ENCODE results near the gene FEM1B.
"Not testable (repeated sequence)": the region's sequence is repeated elsewhere in the genome, so short reads cannot be mapped to it uniquely, and the experiment has no call there.

The FEM1B gene

DNA sequence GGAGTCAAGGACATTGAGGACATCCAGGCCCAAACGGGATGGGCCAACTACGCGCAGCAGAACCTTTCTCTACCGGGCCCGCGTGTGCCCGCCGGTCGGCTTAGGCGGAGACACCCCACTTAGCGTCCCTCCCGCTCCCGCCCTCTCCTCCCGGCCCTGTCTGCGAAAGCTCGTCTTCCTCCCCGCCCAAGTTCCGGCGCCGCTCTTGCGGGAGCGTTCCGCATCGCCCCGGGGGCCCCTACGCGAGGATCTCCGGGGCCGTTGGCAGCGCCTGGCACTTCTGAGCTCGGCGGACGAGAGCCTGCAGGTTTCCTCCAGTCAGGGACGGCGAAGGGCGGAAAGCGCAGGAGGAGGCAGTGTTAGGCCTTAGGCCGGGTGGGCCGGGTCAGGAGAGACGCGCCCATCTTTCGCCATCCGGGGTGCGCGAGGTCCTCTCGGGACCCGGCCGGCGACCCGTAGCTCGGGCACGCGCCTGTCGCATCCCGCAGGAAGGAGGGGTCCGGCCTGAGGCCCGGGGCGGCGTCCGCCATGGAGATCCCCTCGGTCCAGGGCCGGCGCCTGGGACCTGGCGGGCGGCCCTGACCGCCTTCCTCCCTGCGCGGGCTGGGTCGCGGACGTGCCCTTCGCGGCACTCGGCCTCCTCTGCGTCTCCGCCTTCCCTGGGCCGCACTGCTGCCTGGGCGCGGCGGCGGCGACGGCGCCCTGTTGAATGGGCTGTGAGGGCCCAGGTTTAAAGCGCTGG is at the start of gene FEM1B:
Gene FEM1B, plus strand, starts transcription at position 143 of the 742 bp plus-strand sequence. CDS start 673 bp downstream, outside the sequence.
- DNase-seq (ENCODE audit: low read depth, low spot score) = no peak

DNA sequence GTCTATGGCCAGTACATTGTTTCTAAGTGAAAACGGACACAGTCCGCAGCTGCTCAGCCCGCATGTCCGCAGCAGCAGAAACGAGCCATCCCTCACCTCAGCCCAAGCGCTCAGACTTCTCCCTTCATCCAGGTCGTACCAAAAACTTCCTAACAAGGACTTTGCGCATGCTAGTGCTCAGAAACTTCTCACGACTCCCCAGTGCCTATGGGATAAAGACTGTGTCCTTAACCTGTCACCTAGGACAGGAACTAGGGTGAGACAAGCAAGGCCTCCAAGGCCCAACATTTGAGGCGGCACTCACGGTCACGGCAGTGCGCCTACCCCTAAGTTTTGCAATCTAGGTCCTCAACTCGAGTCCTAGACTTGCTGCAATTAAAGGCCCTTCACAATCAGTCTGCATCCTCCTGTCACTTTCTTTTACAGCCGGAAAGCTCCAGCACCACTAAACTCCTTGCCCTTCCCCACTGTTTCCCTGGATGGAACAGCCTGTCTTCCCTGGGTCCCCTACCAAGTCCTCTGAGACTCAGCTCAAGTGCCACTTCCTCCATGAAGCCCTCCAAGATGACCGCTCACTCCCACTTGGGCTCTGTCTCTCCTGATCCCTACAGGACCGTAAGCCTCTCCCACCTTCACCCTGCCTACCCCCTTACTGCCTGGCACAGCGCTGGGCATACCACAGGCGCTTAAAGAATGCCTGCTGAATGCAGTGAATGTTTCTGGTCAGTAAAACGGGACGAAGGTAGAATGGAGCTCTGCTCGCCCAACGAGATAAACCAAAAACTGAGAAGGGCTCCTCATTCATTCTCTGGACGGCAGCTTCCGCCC is 49.2 kb upstream of the FEM1B start:
- no peak for DNase-seq (ENCODE audit: low read depth, low spot score)

DNA sequence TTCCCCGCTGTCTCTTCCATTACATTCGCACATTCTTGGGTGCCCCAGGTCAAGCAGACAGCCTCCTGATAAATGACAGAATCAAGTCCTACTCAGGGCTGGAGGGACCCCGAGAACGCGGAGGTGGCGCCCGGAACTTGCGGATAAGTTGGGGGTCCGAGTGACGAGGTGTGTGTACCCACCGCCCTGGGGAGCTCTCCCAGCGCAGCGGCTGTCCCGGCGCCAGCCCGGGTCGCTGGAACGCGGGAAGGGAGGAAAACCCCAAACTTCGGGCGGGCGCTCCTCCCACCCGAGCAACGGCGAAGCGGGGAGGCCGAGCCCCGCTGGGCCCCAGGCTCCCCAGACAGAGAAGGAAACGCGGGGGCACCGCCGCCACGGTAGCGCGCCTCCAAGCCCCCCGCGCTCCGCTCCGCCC is 48.6 kb upstream of the FEM1B start:
- DNase-seq (ENCODE audit: low read depth, low spot score) = no peak

DNA sequence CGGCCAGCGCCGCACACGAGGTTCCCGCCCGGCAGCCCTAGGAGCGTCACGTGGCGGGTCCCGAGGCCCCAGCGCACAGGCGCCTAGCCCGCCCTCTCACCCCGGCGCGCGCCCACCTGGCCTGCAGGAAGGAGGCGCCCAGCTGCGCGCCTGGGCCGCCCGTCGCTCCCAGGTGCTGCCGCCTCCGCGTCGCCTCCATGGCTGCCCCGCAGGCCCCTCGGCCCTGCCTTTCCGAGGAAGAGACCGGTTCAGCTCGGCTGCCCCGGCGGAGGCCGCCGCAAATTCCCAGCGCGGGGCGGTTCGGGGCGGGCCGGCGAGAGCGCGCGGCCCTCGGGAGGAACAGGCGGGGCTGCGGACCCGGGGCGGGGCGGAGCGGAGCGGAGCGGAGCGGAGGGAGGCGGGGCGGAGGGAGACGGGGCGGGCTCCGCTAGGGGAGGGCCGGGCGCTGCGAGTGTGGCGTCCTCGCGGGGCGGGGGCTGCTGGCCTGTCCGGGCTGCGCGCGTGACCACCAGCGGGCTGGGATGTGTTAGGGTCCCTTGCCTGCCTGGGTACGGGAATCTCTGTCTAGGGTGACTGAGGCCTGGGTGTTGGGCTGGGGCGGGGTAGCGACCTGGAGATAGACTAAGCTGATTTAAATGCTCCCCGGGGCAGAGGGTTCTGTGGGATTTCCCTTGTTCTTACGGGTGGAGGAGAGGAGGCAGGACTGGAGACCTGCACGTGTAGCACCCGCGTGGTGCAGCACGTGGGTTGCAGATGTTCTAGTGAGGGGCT is 48.0 kb upstream of the FEM1B start, which contains the start of gene CLN6:
Gene CLN6, minus strand, starts transcription at position 343 of the 771 bp plus-strand sequence. Its CDS starts 144 bp downstream, at position 199.
- no peak for DNase-seq (ENCODE audit: low read depth, low spot score)

DNA sequence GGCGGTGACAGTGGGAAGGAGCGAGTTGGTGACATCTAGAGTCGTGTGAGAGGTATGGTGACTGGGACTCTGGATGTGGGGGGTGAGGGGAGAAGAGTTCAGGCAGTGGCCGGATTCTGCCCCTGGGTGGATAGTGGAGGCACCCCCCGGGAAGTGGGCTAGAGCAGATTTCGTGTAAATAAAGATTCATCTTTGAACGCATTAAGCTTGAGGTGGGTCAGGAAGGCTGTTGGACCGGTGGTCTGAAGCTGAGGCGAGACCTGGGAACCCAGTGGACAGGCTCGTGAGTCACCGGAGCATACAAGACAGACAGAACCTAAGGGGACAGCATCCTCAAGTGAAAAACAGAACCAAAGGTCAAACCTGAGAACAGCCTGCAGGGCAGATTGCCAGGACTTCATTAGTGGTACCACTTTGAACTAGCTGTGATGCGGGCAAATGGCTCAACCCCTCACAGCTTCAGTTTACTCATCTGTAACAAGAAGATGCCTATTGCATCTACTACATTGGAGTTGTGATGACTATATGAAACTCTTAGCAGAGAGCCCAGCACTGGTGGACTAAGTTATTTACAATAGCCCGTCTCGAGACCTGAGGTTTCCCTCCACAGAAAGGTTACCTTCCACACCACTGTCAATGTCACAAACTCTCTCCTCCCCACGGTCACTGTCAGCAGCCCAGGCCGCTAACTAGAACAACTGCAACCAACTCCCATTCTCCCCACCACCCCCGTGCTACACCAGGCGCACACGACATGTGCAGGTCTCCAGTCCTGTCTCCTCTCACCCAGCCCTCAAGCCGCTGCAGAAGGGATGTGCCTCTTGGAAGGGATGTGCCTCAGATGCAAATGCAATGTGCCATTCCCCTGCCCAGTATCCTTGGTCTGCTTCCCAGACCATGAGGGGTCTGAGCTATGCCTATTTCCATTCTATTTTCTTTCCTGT is 47.1 kb upstream of the FEM1B start:
- no peak for DNase-seq (ENCODE audit: low read depth, low spot score)

DNA sequence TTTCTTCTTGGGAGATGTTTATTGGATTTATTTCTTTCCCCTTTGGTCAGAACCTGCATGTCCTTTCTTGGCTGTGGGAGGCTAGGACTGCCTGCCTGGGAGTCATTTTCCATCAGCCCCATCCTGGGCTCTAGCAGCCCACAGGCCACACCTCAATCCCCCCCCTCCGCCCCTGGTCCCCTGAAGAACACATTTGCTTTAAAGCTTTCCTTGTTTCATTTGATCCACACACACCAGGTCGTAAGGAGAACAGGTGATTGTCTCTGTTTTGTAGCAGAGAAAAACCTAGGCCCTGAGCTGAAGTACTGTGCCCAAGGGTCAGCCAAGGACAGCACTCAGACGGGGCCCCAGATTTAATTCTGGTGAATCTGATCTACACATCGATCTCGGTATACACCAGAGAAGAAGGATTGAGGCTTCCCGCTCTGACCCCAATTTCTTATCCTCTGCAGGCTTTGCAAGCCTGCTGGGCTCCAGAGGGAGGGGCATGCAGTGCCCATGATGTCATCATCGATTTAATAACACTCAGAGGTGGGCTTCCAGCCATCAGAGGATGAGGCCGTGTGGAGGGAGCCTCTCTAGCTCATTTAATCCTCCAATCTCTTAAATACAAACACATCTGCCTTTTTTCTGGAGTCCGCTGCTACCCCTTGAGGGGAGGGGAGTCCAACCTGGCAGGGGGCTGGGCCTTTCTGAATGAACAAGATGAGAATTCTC is 46.3 kb upstream of the FEM1B start:
- no peak for DNase-seq (ENCODE audit: low read depth, low spot score)

DNA sequence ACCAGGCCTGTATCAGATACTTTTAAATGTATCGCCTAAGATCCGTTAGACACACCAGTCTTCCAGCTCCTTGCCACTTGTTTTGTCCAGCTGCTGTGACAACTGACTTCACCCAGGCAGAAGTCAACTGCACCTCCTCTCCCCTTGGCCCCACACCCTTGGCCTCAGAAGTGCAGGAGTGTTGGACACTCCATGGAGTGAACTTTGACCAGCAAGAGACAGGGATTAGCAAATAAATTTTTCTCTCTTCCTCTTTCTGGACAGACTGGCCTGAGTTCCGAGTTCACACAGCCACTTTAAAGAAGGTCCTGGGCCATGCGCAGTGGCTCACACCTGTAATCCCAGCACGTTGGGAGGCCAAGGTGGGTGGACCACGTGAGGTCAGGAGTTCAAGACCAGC is 45.1 kb upstream of the FEM1B start:
- DNase-seq (ENCODE audit: low read depth, low spot score) = no peak

DNA sequence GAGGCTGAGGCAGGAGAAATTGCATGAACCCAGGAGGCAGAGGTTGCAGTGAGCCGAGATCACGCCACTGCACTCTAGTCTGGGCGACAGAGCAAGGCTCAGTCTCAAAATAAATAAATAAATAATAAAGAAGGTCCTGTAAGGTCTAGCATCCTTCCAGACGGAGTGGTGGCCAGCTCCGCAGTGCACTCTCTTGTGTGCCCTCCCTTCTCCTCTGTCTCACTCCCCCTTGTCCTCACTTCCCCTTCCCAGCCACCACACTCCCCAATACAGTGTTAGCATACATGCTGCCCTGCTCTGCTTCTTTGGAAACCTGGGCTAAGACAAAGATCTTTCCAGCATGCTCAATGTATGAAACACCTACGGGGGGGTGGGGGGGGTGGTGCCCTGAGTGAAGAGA is 44.6 kb upstream of the FEM1B start:
- no peak for DNase-seq (ENCODE audit: low read depth, low spot score)

DNA sequence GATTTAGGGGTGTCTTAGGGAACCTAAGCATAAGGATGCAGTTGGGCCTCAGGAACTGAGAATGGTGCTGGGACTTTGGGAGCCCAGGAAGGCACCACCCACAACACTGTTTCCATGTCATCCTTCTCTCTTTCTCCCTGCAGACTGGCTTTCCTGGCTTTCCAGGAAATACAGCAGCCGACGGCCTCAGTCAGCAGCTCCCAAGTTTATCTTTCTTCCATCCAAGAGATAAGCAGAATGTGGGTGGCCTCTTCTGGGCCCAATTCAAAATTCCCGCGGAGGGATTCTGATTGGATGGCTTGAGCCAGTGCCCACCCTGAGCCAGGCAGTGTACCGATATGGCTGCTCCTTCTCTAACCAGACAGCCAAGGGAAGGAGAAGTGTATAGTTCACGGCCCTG is 43.5 kb upstream of the FEM1B start:
- no peak for DNase-seq (ENCODE audit: low read depth, low spot score)

DNA sequence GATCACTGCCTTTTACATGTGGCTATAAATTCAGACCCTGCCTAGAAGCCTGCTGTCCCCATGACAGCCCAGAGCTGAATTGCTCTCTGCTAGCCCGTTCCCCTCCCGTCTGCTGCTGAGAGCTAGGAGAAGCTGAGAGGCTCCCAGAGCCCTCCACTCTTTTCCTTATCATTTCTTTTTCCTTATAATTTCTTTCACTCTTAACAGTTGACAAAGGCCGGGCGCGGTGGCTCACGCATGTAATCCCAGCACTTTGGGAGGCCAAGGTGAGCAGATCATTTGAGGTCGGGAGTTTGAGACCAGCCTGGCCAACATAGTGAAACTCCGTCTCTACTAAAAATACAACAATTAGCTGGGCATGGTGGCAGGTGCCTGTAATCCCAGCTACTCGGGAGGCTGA is 43.0 kb upstream of the FEM1B start:
- not testable (repeated sequence) for DNase-seq (ENCODE audit: low read depth, low spot score)

DNA sequence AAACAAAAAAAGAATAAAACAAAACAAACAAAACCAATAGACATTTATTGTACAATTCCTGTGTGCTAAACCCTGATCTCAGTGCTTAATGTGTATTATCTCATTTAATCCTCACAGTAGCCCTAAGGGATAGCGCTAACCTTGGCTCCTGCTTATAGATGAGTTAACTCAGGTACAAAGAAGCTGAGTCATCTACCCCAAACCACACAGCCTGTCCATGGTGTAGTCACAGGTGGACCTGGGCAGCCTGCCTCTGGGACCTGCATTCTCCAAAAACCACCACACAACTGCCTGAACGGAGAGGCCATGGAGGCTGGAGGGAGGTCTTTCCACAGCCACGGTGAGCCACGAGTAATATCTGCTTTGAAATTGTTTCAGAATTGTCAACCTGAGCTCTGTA is 42.5 kb upstream of the FEM1B start:
- no peak for DNase-seq (ENCODE audit: low read depth, low spot score)

DNA sequence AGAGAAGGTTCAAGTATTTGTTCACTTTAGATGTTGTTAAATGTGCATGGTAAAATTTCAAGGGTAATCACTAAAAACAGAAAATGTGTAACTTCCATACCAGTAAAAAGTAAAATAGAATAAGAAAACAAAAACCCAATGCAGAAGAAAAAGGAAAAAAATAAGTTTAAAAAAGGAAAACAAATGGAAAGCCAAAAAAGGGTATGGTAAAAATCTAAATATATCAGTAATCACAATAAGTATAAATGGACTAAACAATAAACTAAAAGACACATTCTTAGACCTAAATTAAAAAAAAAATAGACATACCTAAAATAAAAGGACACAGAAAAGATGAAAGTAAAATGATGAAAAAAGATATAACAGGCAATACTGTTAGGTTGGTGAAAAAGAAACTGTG is 38.5 kb upstream of the FEM1B start:
- DNase-seq (ENCODE audit: low read depth, low spot score) = no peak

DNA sequence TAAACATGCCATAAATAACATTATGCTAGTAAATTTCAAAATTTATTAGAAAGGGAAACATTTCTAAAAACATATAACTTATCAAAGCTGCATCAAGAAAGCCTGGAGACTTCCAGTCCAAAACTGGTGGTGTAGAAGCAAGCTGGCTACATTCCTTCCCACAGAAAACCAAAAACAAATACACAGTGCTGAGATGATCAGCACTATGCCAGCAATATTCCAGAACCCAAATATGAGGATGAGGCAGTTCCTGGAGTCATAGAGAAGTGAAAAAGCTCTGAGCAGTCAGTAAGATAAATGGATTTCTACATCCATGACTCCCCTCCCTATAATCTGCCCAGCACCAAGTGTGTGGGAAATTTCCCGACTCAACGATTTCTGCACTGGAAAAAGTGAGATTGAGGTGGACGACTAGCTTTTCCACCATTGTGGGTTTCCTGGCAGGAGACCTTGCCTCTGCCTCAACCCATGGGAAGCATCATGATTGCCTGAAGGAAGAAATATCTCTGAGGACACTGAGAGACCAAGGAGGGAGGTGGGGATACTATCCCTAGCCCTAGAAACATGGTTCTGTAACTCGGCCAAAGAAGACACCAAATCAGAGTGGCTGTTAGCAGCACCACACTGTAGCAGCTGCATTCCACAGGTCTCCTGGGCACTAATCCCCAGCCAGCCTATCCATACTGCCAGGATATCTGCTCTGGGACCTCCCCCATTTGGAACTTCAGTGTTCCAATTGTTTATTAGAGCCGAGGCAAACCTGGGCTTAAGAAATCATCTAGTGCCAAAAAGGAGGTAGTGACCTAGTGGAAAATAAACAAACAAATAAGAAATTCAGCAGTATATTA is 36.2 kb upstream of the FEM1B start:
- no peak for DNase-seq (ENCODE audit: low read depth, low spot score)

DNA sequence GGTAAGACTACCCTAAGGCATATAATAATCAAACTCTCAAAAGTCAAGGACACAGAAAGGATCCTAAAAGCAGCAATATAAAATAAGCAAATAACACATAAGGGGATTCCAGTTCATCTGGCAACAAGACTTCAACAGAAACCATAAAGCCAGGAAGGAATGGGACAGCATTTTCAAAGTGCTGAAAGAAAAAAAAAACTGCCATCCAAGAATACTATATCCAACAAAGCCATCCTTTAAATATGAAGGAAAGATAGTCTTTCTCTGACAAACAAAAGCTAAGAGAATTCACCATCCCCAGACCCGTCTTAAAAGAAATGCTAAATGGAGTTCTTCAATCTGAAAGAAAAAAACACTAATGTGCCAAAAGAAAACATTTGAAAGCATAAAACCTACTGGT is 33.3 kb upstream of the FEM1B start:
- no peak for DNase-seq (ENCODE audit: low read depth, low spot score)

DNA sequence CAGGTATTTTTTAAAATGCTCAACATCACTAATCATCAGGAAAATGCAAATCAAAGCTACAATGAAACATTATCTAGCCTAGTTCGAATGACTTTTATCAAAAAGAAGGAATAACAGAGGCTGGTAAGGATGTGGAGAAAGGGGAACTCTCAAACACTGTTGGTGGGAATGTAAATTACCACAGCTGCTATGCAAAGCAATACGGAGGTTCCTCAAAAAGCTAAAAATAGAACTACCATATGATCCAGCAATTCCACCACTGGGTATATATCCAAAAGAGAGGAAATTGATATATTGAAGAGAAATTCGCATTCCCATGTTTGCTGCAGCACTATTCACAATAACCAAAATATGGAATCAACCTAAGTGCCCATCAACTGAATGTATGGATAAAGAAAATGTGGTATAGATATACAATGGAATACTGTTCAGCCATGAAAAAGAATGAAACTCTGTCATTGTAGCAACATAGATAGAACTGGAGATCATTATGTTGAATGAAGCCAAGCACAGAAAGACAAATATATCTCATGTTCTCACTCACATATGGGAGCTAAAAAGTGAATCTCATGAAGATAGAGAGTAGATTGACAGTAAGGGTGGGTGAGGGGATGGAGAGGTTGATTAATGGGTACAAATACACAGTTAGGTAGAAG is 28.4 kb upstream of the FEM1B start:
- DNase-seq (ENCODE audit: low read depth, low spot score) = no peak

DNA sequence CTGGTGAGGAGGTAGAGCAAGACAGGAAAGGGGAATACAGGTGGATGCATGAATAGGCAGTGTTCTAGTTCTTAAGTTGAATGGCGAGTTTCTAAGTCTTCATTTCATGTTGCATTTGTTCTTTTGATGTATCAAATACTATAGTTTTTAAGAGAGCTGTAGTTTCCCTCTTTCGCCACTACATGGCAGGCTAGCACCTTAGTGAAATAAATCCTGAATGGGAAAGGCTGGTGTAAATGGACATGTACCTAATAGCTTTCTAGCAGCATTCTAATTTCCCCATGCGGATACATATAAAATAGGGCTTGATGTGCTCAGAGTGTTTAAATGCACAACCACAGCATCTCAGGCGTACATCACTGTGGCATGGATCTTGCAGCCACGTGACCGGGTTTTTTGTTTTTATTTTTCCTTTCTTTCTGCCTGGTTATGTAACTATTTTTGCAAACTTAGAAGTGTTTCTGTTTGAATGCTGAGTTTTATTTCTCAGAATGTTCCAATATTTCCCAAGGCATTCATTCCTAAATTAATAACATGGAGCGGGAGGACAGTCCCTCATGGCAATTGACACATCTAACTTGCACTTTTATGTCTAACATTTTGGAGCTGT is 24.5 kb upstream of the FEM1B start:
- DNase-seq (ENCODE audit: low read depth, low spot score) = no peak

DNA sequence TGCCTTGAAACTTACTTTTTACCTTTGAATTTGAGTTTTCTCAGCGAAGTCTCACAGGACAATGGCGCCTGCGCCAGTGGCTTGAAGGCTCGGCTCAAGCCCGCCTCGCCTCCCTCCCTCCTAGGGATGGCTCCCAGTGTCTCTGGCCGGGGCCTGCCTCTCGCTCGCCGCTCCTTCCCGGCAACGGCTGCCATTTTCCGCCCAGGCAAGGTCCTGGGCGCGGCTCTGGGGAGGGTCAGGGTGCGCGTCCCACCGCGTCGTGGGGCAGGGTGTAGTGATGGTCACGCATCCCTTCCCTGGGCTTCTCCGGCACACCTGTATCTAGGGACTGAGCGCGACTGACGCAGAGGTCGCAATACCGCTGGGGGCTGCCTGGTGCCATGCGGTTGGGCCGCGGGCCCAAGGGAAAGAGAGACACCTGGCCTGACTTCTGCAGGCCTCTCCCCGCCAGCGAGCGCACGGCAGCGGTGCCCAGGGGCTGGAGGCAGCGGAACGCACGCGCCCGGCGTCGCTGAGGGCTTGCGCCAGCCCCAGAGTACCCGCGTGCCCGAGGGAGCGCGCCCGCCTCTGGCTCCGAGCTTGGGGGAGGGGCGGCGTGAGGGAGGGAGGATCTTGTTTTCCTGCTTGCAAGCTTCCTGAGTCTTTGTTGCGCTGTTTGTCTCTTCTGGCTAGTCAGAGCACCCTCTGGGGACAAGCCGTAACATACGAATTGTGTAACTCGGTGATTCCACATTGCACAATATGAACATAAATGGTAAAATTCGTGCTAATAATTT is 20.7 kb upstream of the FEM1B start:
- peak; percentile 74 for DNase-seq (ENCODE audit: low read depth, low spot score)

DNA sequence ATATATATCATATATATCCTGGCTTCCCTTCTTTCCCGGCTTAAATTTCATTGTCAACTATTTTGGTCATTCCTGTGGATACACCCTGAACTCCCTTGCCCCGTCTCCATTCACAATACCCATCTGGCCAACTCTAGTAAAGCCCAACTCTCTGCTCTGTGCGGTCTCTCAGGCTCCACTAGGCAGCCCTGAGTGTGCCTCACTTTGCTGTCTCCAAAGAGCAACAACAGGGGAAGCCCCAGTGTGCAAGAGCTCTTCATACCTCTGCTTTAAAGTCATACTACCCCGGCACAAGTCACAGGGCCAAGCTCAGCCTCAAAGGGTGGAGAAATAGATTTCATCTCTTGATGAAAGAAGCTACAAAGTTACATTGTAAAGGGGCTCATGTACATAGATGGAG is 18.9 kb upstream of the FEM1B start:
- DNase-seq (ENCODE audit: low read depth, low spot score) = no peak
